Measurements from ENCODE around the gene SNED1.

GRCh38 chr2:241037498-241037897 is 39.1 kb downstream of the SNED1 start:
- TF ChIP-seq TAF1 (conservative IDR thresholded peaks at IDR 0.05) (no peak), CTCF (IDR thresholded peaks at IDR 0.05; ENCODE audit: low read depth, low read length, missing input control) (no peak), SP1 (IDR thresholded peaks at IDR 0.05) (no peak), RXRA (IDR thresholded peaks at IDR 0.05) (no peak), EGR1 (IDR thresholded peaks at IDR 0.05; ENCODE audit: low read depth in 2 of 2) (no peak), GABPA (IDR thresholded peaks at IDR 0.05 in 1 of 2, conservative IDR thresholded peaks at IDR 0.05 in 1 of 2) (no peak), RAD21 (IDR thresholded peaks at IDR 0.05) (no peak), MAX (IDR thresholded peaks at IDR 0.05) (no peak), ZBTB33 (IDR thresholded peaks at IDR 0.05) (no peak), YY1 (IDR thresholded peaks at IDR 0.05) (no peak), ATF3 (IDR thresholded peaks at IDR 0.05) (no peak), FOXA1 (IDR thresholded peaks at IDR 0.05) (no peak)
- TF ChIP-seq, protein P1, sequence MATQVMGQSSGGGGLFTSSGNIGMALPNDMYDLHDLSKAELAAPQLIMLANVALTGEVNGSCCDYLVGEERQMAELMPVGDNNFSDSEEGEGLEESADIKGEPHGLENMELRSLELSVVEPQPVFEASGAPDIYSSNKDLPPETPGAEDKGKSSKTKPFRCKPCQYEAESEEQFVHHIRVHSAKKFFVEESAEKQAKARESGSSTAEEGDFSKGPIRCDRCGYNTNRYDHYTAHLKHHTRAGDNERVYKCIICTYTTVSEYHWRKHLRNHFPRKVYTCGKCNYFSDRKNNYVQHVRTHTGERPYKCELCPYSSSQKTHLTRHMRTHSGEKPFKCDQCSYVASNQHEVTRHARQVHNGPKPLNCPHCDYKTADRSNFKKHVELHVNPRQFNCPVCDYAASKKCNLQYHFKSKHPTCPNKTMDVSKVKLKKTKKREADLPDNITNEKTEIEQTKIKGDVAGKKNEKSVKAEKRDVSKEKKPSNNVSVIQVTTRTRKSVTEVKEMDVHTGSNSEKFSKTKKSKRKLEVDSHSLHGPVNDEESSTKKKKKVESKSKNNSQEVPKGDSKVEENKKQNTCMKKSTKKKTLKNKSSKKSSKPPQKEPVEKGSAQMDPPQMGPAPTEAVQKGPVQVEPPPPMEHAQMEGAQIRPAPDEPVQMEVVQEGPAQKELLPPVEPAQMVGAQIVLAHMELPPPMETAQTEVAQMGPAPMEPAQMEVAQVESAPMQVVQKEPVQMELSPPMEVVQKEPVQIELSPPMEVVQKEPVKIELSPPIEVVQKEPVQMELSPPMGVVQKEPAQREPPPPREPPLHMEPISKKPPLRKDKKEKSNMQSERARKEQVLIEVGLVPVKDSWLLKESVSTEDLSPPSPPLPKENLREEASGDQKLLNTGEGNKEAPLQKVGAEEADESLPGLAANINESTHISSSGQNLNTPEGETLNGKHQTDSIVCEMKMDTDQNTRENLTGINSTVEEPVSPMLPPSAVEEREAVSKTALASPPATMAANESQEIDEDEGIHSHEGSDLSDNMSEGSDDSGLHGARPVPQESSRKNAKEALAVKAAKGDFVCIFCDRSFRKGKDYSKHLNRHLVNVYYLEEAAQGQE (IDR thresholded peaks at IDR 0.05) = no peak
